Keratinocyte (primary cell): ENCODE data around the gene LPAR1.

Experiments
- EZH2 ChIP-seq: IDR thresholded peaks from one replicate; pipeline ENCODE4 v1.6.1; 2012; ENCODE audit warnings: inconsistent platforms, mild to moderate bottlenecking, low read length, moderate library complexity
- TF ChIP-seq, protein P1 (sequence below), 3 experiments: IDR thresholded peaks in 1 of 3; conservative IDR thresholded peaks in 1 of 3; optimal IDR thresholded peaks in 1 of 3; 2 replicates in 2 of 3; 3 replicates in 1 of 3; pipeline versions ENCODE3 to v1.5.1; 2011; ENCODE audit warnings: low read length in 3 of 3, mild to moderate bottlenecking in 3 of 3, moderate library complexity in 2 of 3, control low read depth in 1 of 3, inconsistent platforms in 1 of 3; ENCODE audit not compliant: insufficient read depth in 2 of 3; ENCODE audit errors: extremely low read depth in 1 of 3

- TF ChIP-seq, protein P1, sequence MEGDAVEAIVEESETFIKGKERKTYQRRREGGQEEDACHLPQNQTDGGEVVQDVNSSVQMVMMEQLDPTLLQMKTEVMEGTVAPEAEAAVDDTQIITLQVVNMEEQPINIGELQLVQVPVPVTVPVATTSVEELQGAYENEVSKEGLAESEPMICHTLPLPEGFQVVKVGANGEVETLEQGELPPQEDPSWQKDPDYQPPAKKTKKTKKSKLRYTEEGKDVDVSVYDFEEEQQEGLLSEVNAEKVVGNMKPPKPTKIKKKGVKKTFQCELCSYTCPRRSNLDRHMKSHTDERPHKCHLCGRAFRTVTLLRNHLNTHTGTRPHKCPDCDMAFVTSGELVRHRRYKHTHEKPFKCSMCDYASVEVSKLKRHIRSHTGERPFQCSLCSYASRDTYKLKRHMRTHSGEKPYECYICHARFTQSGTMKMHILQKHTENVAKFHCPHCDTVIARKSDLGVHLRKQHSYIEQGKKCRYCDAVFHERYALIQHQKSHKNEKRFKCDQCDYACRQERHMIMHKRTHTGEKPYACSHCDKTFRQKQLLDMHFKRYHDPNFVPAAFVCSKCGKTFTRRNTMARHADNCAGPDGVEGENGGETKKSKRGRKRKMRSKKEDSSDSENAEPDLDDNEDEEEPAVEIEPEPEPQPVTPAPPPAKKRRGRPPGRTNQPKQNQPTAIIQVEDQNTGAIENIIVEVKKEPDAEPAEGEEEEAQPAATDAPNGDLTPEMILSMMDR (optimal IDR thresholded peaks at IDR 0.05 in 1 of 3, IDR thresholded peaks at IDR 0.05 in 1 of 3, conservative IDR thresholded peaks at IDR 0.05 in 1 of 3; ENCODE audit: extremely low read depth in 1 of 3, insufficient read depth in 2 of 3, low read length in 3 of 3): no peak
- no peak for TF ChIP-seq EZH2
These were observed 161.3 kb downstream of the LPAR1 start for GRCh38 chr9:110876929-110877328.
